Hippocampal formation (tissue), 2 donors: Measurements from ENCODE around the gene SAMD14.

Experiments
- DNase-seq, 2 donors: peaks; one replicate each; lab custom pipeline; 2025; lab: John Stamatoyannopoulos, UW

SAMD14 gene

GRCh38 chr17:50165066-50165465 is 35.1 kb upstream of the SAMD14 start:
- DNase-seq: no peak

GRCh38 chr17:50164697-50164988 is 34.7 kb upstream of the SAMD14 start:
- no peak for DNase-seq

GRCh38 chr17:50163843-50164696 is 34.1 kb upstream of the SAMD14 start:
- DNase-seq: no peak

- DNase-seq: no peak
These were observed 32.7 kb upstream of the SAMD14 start for GRCh38 chr17:50162466-50163254.

- no peak for DNase-seq
These were observed 31.9 kb upstream of the SAMD14 start for GRCh38 chr17:50161911-50162288.

GRCh38 chr17:50161023-50161910 is 31.3 kb upstream of the SAMD14 start:
- DNase-seq: peak; percentile 85 to 88

- no peak for DNase-seq
These were observed 27.9 kb upstream of the SAMD14 start for GRCh38 chr17:50157891-50158290.

GRCh38 chr17:50155115-50155819 is 25.3 kb upstream of the SAMD14 start:
- no peak for DNase-seq

- DNase-seq: no peak
These were observed 24.6 kb upstream of the SAMD14 start for GRCh38 chr17:50154604-50155003.

GRCh38 chr17:50153650-50154575 is 24.0 kb upstream of the SAMD14 start:
- DNase-seq: no peak

GRCh38 chr17:50152736-50153135 is 22.8 kb upstream of the SAMD14 start:
- DNase-seq: no peak

GRCh38 chr17:50151937-50152547 is 22.1 kb upstream of the SAMD14 start:
- DNase-seq: peak; percentile 88 to 90

- DNase-seq: peak; percentile 87 to 90
These were observed 21.3 kb upstream of the SAMD14 start for GRCh38 chr17:50151041-50151936.

- DNase-seq: no peak
These were observed 20.5 kb upstream of the SAMD14 start, which contains the start of gene PPP1R9B for GRCh38 chr17:50150354-50151040. PPP1R9B (minus strand) TSS chr17:50150677; CDS start chr17:50150513, 164 bp downstream.

GRCh38 chr17:50149417-50150353 is 19.7 kb upstream of the SAMD14 start:
- peak; percentile 9 to 27 for DNase-seq

GRCh38 chr17:50149091-50149416 is 19.1 kb upstream of the SAMD14 start:
- DNase-seq: no peak
